ENCODE data around the gene TBC1D14.

The TBC1D14 gene

GRCh38 chr4:6953751-6954380 is 44.2 kb downstream of the TBC1D14 start:
- peak; percentile 95 for DNase-seq (ENCODE audit: low spot score)

GRCh38 chr4:6955261-6955911 is 45.8 kb downstream of the TBC1D14 start:
- peak; percentile 30 for DNase-seq (ENCODE audit: low spot score)

GRCh38 chr4:6956087-6956433 is 46.4 kb downstream of the TBC1D14 start:
- DNase-seq (ENCODE audit: low spot score) = no peak

GRCh38 chr4:6956434-6957147 is 47.0 kb downstream of the TBC1D14 start:
- DNase-seq (ENCODE audit: low spot score) = no peak

GRCh38 chr4:6957148-6957520 is 47.5 kb downstream of the TBC1D14 start:
- no peak for DNase-seq (ENCODE audit: low spot score)

- peak; percentile 32 for DNase-seq (ENCODE audit: low spot score)
Measured at GRCh38 chr4:6957994-6958393, 48.4 kb downstream of the TBC1D14 start.

- no peak for DNase-seq (ENCODE audit: low spot score)
Measured at GRCh38 chr4:6959261-6959660, 49.6 kb downstream of the TBC1D14 start.

- DNase-seq (ENCODE audit: low spot score) = no peak
Measured at GRCh38 chr4:6960154-6960553, 50.5 kb downstream of the TBC1D14 start.

GRCh38 chr4:6960628-6961412 is 51.2 kb downstream of the TBC1D14 start:
- no peak for DNase-seq (ENCODE audit: low spot score)

- DNase-seq (ENCODE audit: low spot score) = no peak
Measured at GRCh38 chr4:6961496-6962210, 52.0 kb downstream of the TBC1D14 start.

- DNase-seq (ENCODE audit: low spot score) = no peak
Measured at GRCh38 chr4:6962211-6963041, 52.8 kb downstream of the TBC1D14 start.

- DNase-seq (ENCODE audit: low spot score) = peak; percentile 36
Measured at GRCh38 chr4:6963139-6963611, 53.5 kb downstream of the TBC1D14 start.

- DNase-seq (ENCODE audit: low spot score) = no peak
Measured at GRCh38 chr4:6964858-6965257, 55.2 kb downstream of the TBC1D14 start.

GRCh38 chr4:6965329-6965728 is 55.7 kb downstream of the TBC1D14 start:
- DNase-seq (ENCODE audit: low spot score) = no peak

GRCh38 chr4:6967846-6968340 is 58.3 kb downstream of the TBC1D14 start:
- DNase-seq (ENCODE audit: low spot score) = no peak

- no peak for DNase-seq (ENCODE audit: low spot score)
Measured at GRCh38 chr4:6968496-6968895, 58.9 kb downstream of the TBC1D14 start.

- DNase-seq (ENCODE audit: low spot score) = no peak
Measured at GRCh38 chr4:6969826-6970800, 60.5 kb downstream of the TBC1D14 start.

GRCh38 chr4:6971536-6972374 is 62.1 kb downstream of the TBC1D14 start:
- no peak for DNase-seq (ENCODE audit: low spot score)

- DNase-seq (ENCODE audit: low spot score) = no peak
Measured at GRCh38 chr4:6972375-6972650, 62.7 kb downstream of the TBC1D14 start.

All from kidney tubule cell (primary cell).